Heart left ventricle (tissue), 16 donors: ENCODE results near the gene ACSL3. TPM values are rescaled to one million over a fixed set of nuclear protein-coding genes. Genes with fewer than 3 reads are reported as not detected.
"Not testable (repeated sequence)": the region's sequence is repeated elsewhere in the genome, so short reads cannot be mapped to it uniquely, and the experiment has no call there.

Source experiments
- ATAC-seq, 4 donors: fragments of 200-7000 bp; cut with Tn5 transposase; one replicate each; pipeline ENCODE4 v1.9.1; 2020 to 2022; ENCODE audit warnings: moderate library complexity in 4 of 4, mild to moderate bottlenecking in 3 of 4, moderate number of reproducible peaks in 1 of 4
- DNase-seq, 5 donors: peaks; one replicate each; pipeline ENCODE4 v3.0.0-alpha.2; 2020
- H3K27ac ChIP-seq, 12 donors: fragments of 200-600 bp; sonication (generic) in 4 of 12; one replicate each; pipeline versions ENCODE4 v1.5.0 to v1.8.0; 2016 to 2022; ENCODE audit warnings: mild to moderate bottlenecking in 2 of 12
- H3K27me3 ChIP-seq, 9 donors: fragments of 200-600 bp; sonication (generic) in 2 of 9; one replicate each; pipeline versions ENCODE4 v1.5.1 to v1.8.0; 2016 to 2022; ENCODE audit warnings: mild to moderate bottlenecking in 3 of 9
- H3K36me3 ChIP-seq, 9 donors: fragments of 200-600 bp; sonication (generic) in 2 of 9; one replicate each; pipeline versions ENCODE4 v1.5.0 to v1.8.0; 2018 to 2022; ENCODE audit warnings: mild to moderate bottlenecking in 2 of 9
- H3K4me1 ChIP-seq, 12 donors: fragments of 200-600 bp; sonication (generic) in 4 of 12; one replicate each; pipeline versions ENCODE4 v1.5.0 to v1.8.0; 2016 to 2022; ENCODE audit warnings: mild to moderate bottlenecking in 3 of 12
- H3K4me3 ChIP-seq, 12 donors: fragments of 200-600 bp; sonication (generic) in 4 of 12; one replicate each; pipeline versions ENCODE4 v1.5.0 to v1.8.0; 2017 to 2022; ENCODE audit warnings: mild to moderate bottlenecking in 9 of 12, moderate library complexity in 4 of 12
- H3K9me3 ChIP-seq, 12 donors: fragments of 200-600 bp; sonication (generic) in 4 of 12; one replicate each; pipeline versions ENCODE4 v1.5.0 to v1.8.0; 2016 to 2022; ENCODE audit warnings: mild to moderate bottlenecking in 1 of 12
- CTCF ChIP-seq, 12 donors: fragments of 200-600 bp; sonication (generic) in 4 of 12; IDR thresholded peaks; one replicate each; pipeline versions ENCODE4 v1.5.0 to v1.8.0; 2018 to 2022; ENCODE audit warnings: antibody characterized with exemption in 12 of 12, mild to moderate bottlenecking in 5 of 12
- POLR2A ChIP-seq, 2 donors: fragments of 450-650 bp; IDR thresholded peaks; one replicate each; pipeline ENCODE4 v1.6.1; 2017; ENCODE audit warnings: antibody characterized with exemption in 2 of 2, mild to moderate bottlenecking in 2 of 2, moderate library complexity in 2 of 2
- WGBS, 4 donors: extraction: QIAGEN DNeasy Blood & Tissue Kit in 2 of 4; methylation state at CpG; one replicate each; pipeline versions ENCODE4 v1.1.5 to v1.1.7; 2013 to 2018; 5-methylcytosine and 5-hydroxymethylcytosine counted together
- intact Hi-C, 10 donors: fragments of 100-400 bp; cut with DNase I; formaldehyde crosslinking; loops; one replicate each; pipeline versions ENCODE4 v1.11.1 to v1.14.2; 2022
- polyA plus RNA-seq, 2 donors: library from polyadenylated mRNA; stranded (reverse); fragments of 200-250 nt; gene quantifications; one replicate each; pipeline ENCODE4 v1.2.3, GENCODE V29; 2013
- total RNA-seq, 9 donors: library from RNA; depleted of rRNA in 2 of 9; stranded (reverse); fragments of >200 nt in 2 of 9; fragmentation: NEBNext Ultra II Directional in 3 of 9; extraction: Animal tissue kit (Norgen Biotek cat#: 25700) in 3 of 9; gene quantifications; one replicate each; pipeline versions ENCODE4 v1.1.0 to v1.2.4, GENCODE V29; 2016 to 2023
- donor health status: ischemic (EF 13 %, LVEDD 7.1; RV severe dilation, severe dysfunction).
- donor health status: healthy with polysubstance abuse.
- donor health status: DM: no; HTN: yes; CAD: no.
- donor health status: DM: no; HTN: no; CAD: no.
- donor health status: ischemic (EF 25% LVEDD 6.9; RV normal size, moderate dysfunction).
- donor health status: ischemic (EF 25% LVEDD 5.7; RV mildly dilated, moderate dysfunction).
- donor health status: healthy.
- donor health status: DM: yes; HTN: yes; CAD: no.
- donor health status: ischemic (EF 35%, LVEDD 5.7; RV mildly dilated, moderate dysfunction).
- donor health status: nonischemic (EF 11% LVEDD 7.7; RV severe dilation, severe dysfunction).
- donor health status: DM: yes; HTN: yes; CAD: no.
- donor health status: PGD.
- donor health status: ischemic (EF 29% LVEDD 5.4; RV normal size, mild dysfunction).
- donor health status: nonischemic (EF 23%, LVEDD 6.1; RV moderate dilation, normal function).

ACSL3 gene
- total and polyA plus RNA-seq, 11 donors, result 12.0 to 56.8 (median 51.9) TPM

GRCh38 chr2:222984908-222985307 is 124.1 kb downstream of the ACSL3 start:
- H3K4me1 ChIP-seq, result peaks cover 0 to 8% (median 0%) of the 10 kb centered on the region in 12 donors
- ATAC-seq (no peak), DNase-seq (no peak)
- no peak overlapping the region for H3K27ac ChIP-seq
- 89 to 94% (median 92%) methylated on average over 2 of the region's 2 CpGs for WGBS, 4 donors
- H3K27me3 ChIP-seq, result no peaks in the 10 kb centered on the region
- H3K36me3 ChIP-seq, result no peaks in the 10 kb centered on the region
- no peak for TF ChIP-seq POLR2A (IDR thresholded peaks at IDR 0.05)
- peaks cover 0 to 4% (median 0%) of the 10 kb centered on the region in 12 donors for H3K9me3 ChIP-seq
- intact Hi-C loops, result loop anchor here in 3 of 10 donors (5.0 kb wide), 2 partner anchors 112 to 117 kb away; no protein-coding TSS in a partner anchor
- H3K4me3 ChIP-seq, result no peak overlapping the region

- DNase-seq, result no peak
- H3K27ac ChIP-seq, result no peak overlapping the region
- H3K4me3 ChIP-seq, result no peak overlapping the region
- TF ChIP-seq POLR2A (IDR thresholded peaks at IDR 0.05), result no peak
- no peaks in the 10 kb centered on the region for H3K27me3 ChIP-seq
- peaks cover 0 to 4% (median 0%) of the 10 kb centered on the region in 12 donors for H3K9me3 ChIP-seq
- peaks cover 0 to 13% (median under 1%) of the 10 kb centered on the region in 12 donors for H3K4me1 ChIP-seq
- intact Hi-C loops, result no loop called here
- ATAC-seq, result no peak
- no peaks in the 10 kb centered on the region for H3K36me3 ChIP-seq
These were observed 128.6 kb downstream of the ACSL3 start for GRCh38 chr2:222989431-222989830.

- not testable (repeated sequence) for H3K27ac ChIP-seq, H3K4me3 ChIP-seq, H3K9me3 ChIP-seq, ATAC-seq, H3K27me3 ChIP-seq, H3K36me3 ChIP-seq, DNase-seq
- intact Hi-C loops, result loop anchor here in 7 of 10 donors (5.0 to 10.0 kb wide), 5 partner anchors 55 to 112 kb away; partner anchors contain the start of gene KCNE4 (in 2 of the 7)
- 76 to 83% (median 80%) methylated on average over 4 of the region's 4 CpGs for WGBS, 4 donors
- H3K4me1 ChIP-seq, result peaks cover 0 to 19% (median 7%) of the 10 kb centered on the region in 12 donors
These were observed 129.4 kb downstream of the ACSL3 start for GRCh38 chr2:222990206-222990605.

GRCh38 chr2:222992137-222992536 is 131.3 kb downstream of the ACSL3 start:
- H3K27ac ChIP-seq, result peak overlapping the region in 5 of 12 donors; percentile 10 to 33 (median 27)
- intact Hi-C loops, result loop anchor here in 7 of 10 donors (5.0 to 10.0 kb wide), 5 partner anchors 53 to 110 kb away; partner anchors contain the start of gene KCNE4 (in 2 of the 7)
- DNase-seq, result no peak
- WGBS, 4 donors, result 45 to 63% (median 52%) methylated on average over 2 of the region's 2 CpGs
- H3K4me1 ChIP-seq, result peaks cover 0 to 19% (median 10%) of the 10 kb centered on the region in 12 donors
- H3K36me3 ChIP-seq, result no peaks in the 10 kb centered on the region
- H3K9me3 ChIP-seq, result no peaks in the 10 kb centered on the region
- H3K27me3 ChIP-seq, result no peaks in the 10 kb centered on the region
- no peak for ATAC-seq
- no peak for TF ChIP-seq CTCF (IDR thresholded peaks at IDR 0.05)
- TF ChIP-seq POLR2A (IDR thresholded peaks at IDR 0.05), result no peak
- H3K4me3 ChIP-seq, result no peak overlapping the region

Other genes with a start within 250 kb of the ACSL3 start
- gene FARSB, start 204.9 kb upstream of the ACSL3 start, total RNA-seq, result 10 to 100 TPM; 14.3 to 29.2 (median 19.5) TPM
- 10 to 100 TPM in 1 of 2 donors, 1 to 10 TPM in 1; 9.8 to 28.6 TPM for gene FARSB, start 204.9 kb upstream of the ACSL3 start, polyA plus RNA-seq
- 1 to 10 TPM in 1 of 9 donors, under 1 TPM in 7, not detected in 1; 0.29 to 1.1 (median 0.41) TPM for gene MOGAT1, start 189.4 kb upstream of the ACSL3 start, total RNA-seq
- under 1 TPM in 1 of 2 donors, not detected in 1; 0.19 TPM for gene MOGAT1, start 189.4 kb upstream of the ACSL3 start, polyA plus RNA-seq
- gene KCNE4, start 191.2 kb downstream of the ACSL3 start, total RNA-seq, result 1 to 10 TPM in 8 of 9 donors, under 1 TPM in 1; 0.69 to 3.7 (median 1.6) TPM
- 1 to 10 TPM; 1.5 to 2.4 TPM for gene KCNE4, start 191.2 kb downstream of the ACSL3 start, polyA plus RNA-seq